ENCODE measurements around the gene ZHX3. TPM values are rescaled to one million over a fixed set of nuclear protein-coding genes. Genes with fewer than 3 reads are reported as not detected.

Gene ZHX3
- polyA plus RNA-seq, 1 donor = 14.0 TPM

- no peaks in the 10 kb centered on the region for H3K9me3 ChIP-seq (ENCODE audit: control insufficient read depth, low read depth, low read length)
- no peak for DNase-seq
- no CpG with 5 or more reads among the region's 1 CpG for WGBS (ENCODE audit: insufficient coverage, low lambda C conversion rate)
- peaks cover 4% of the 10 kb centered on the region for H3K4me1 ChIP-seq (ENCODE audit: control insufficient read depth, insufficient read depth, low read length)
- H3K27me3 ChIP-seq (ENCODE audit: control insufficient read depth, insufficient read depth, low read length) = no peaks in the 10 kb centered on the region
- H3K36me3 ChIP-seq (ENCODE audit: control insufficient read depth, insufficient read depth, low read length) = no peaks in the 10 kb centered on the region
- H3K4me3 ChIP-seq (ENCODE audit: low read length) = no peak overlapping the region
- no peak overlapping the region for H3K27ac ChIP-seq (ENCODE audit: low read length)
Observed at GRCh38 chr20:41330941-41331340, 13.4 kb upstream of the ZHX3 start.

GRCh38 chr20:41330343-41330720, 12.8 kb upstream of the ZHX3 start:
- no peak for DNase-seq
- H3K27me3 ChIP-seq (ENCODE audit: control insufficient read depth, insufficient read depth, low read length) = no peaks in the 10 kb centered on the region
- H3K9me3 ChIP-seq (ENCODE audit: control insufficient read depth, low read depth, low read length) = no peaks in the 10 kb centered on the region
- H3K4me1 ChIP-seq (ENCODE audit: control insufficient read depth, insufficient read depth, low read length) = peaks cover 4% of the 10 kb centered on the region
- H3K36me3 ChIP-seq (ENCODE audit: control insufficient read depth, insufficient read depth, low read length) = no peaks in the 10 kb centered on the region
- no peak overlapping the region for H3K4me3 ChIP-seq (ENCODE audit: low read length)
- H3K27ac ChIP-seq (ENCODE audit: low read length) = no peak overlapping the region
- no CpG with 5 or more reads among the region's 5 CpGs for WGBS (ENCODE audit: insufficient coverage, low lambda C conversion rate)

GRCh38 chr20:41329435-41330342, 12.2 kb upstream of the ZHX3 start:
- H3K27ac ChIP-seq (ENCODE audit: low read length) = peak overlapping the region; percentile 31
- H3K4me3 ChIP-seq (ENCODE audit: low read length) = no peak overlapping the region
- H3K9me3 ChIP-seq (ENCODE audit: control insufficient read depth, low read depth, low read length) = no peaks in the 10 kb centered on the region
- DNase-seq = peak in 1 of 2 donors; percentile 26
- WGBS (ENCODE audit: insufficient coverage, low lambda C conversion rate) = no CpG with 5 or more reads among the region's 14 CpGs
- H3K27me3 ChIP-seq (ENCODE audit: control insufficient read depth, insufficient read depth, low read length) = no peaks in the 10 kb centered on the region
- H3K36me3 ChIP-seq (ENCODE audit: control insufficient read depth, insufficient read depth, low read length) = no peaks in the 10 kb centered on the region
- H3K4me1 ChIP-seq (ENCODE audit: control insufficient read depth, insufficient read depth, low read length) = peaks cover 4% of the 10 kb centered on the region

GRCh38 chr20:41327178-41327577, 9.6 kb upstream of the ZHX3 start:
- H3K27me3 ChIP-seq (ENCODE audit: control insufficient read depth, insufficient read depth, low read length) = no peaks in the 10 kb centered on the region
- H3K4me1 ChIP-seq (ENCODE audit: control insufficient read depth, insufficient read depth, low read length) = peaks cover 10% of the 10 kb centered on the region
- no peaks in the 10 kb centered on the region for H3K36me3 ChIP-seq (ENCODE audit: control insufficient read depth, insufficient read depth, low read length)
- H3K9me3 ChIP-seq (ENCODE audit: control insufficient read depth, low read depth, low read length) = no peaks in the 10 kb centered on the region
- H3K27ac ChIP-seq (ENCODE audit: low read length) = no peak overlapping the region
- no CpG with 5 or more reads among the region's 5 CpGs for WGBS (ENCODE audit: insufficient coverage, low lambda C conversion rate)
- no peak overlapping the region for H3K4me3 ChIP-seq (ENCODE audit: low read length)
- no peak for DNase-seq

GRCh38 chr20:41320976-41321375, 3.4 kb upstream of the ZHX3 start:
- Histone ChIP-seq H3K27ac (ENCODE audit: low read length) (peak overlapping the region; percentile 83), H3K4me3 (ENCODE audit: low read length) (no peak overlapping the region), H3K36me3 (ENCODE audit: control insufficient read depth, insufficient read depth, low read length) (no peaks in the 10 kb centered on the region), H3K9me3 (ENCODE audit: control insufficient read depth, low read depth, low read length) (no peaks in the 10 kb centered on the region), H3K4me1 (ENCODE audit: control insufficient read depth, insufficient read depth, low read length) (peaks cover 35% of the 10 kb centered on the region), H3K27me3 (ENCODE audit: control insufficient read depth, insufficient read depth, low read length) (no peaks in the 10 kb centered on the region)
- WGBS (ENCODE audit: insufficient coverage, low lambda C conversion rate) = no CpG with 5 or more reads among the region's 1 CpG
- DNase-seq = peak in 1 of 2 donors; percentile 29

- H3K27ac ChIP-seq (ENCODE audit: low read length) = peak overlapping the region; percentile 83
- no peaks in the 10 kb centered on the region for H3K36me3 ChIP-seq (ENCODE audit: control insufficient read depth, insufficient read depth, low read length)
- H3K4me3 ChIP-seq (ENCODE audit: low read length) = no peak overlapping the region
- peaks cover 35% of the 10 kb centered on the region for H3K4me1 ChIP-seq (ENCODE audit: control insufficient read depth, insufficient read depth, low read length)
- no peaks in the 10 kb centered on the region for H3K27me3 ChIP-seq (ENCODE audit: control insufficient read depth, insufficient read depth, low read length)
- H3K9me3 ChIP-seq (ENCODE audit: control insufficient read depth, low read depth, low read length) = no peaks in the 10 kb centered on the region
- peak in 1 of 2 donors; percentile 78 for DNase-seq
Observed at GRCh38 chr20:41320441-41320840, 2.9 kb upstream of the ZHX3 start.

GRCh38 chr20:41318271-41318649, 729 bp upstream of the ZHX3 start:
- peak overlapping the region; percentile 99 for H3K27ac ChIP-seq (ENCODE audit: low read length)
- H3K4me1 ChIP-seq (ENCODE audit: control insufficient read depth, insufficient read depth, low read length) = peaks cover 35% of the 10 kb centered on the region
- H3K9me3 ChIP-seq (ENCODE audit: control insufficient read depth, low read depth, low read length) = no peaks in the 10 kb centered on the region
- DNase-seq = peak; percentile 70 to 91
- WGBS (ENCODE audit: insufficient coverage, low lambda C conversion rate) = 50% methylated on average over 1 of the region's 5 CpGs
- H3K36me3 ChIP-seq (ENCODE audit: control insufficient read depth, insufficient read depth, low read length) = no peaks in the 10 kb centered on the region
- peak overlapping the region; percentile 45 for H3K4me3 ChIP-seq (ENCODE audit: low read length)
- no peaks in the 10 kb centered on the region for H3K27me3 ChIP-seq (ENCODE audit: control insufficient read depth, insufficient read depth, low read length)

GRCh38 chr20:41316602-41317545, 657 bp downstream of the ZHX3 start:
- Histone ChIP-seq H3K36me3 (ENCODE audit: control insufficient read depth, insufficient read depth, low read length) (peaks cover 2% of the 10 kb centered on the region), H3K27ac (ENCODE audit: low read length) (peak overlapping the region; percentile 49), H3K4me3 (ENCODE audit: low read length) (peak overlapping the region; percentile 67), H3K4me1 (ENCODE audit: control insufficient read depth, insufficient read depth, low read length) (peaks cover 27% of the 10 kb centered on the region), H3K9me3 (ENCODE audit: control insufficient read depth, low read depth, low read length) (no peaks in the 10 kb centered on the region), H3K27me3 (ENCODE audit: control insufficient read depth, insufficient read depth, low read length) (no peaks in the 10 kb centered on the region)
- peak; percentile 38 to 76 for DNase-seq
- WGBS (ENCODE audit: insufficient coverage, low lambda C conversion rate) = no CpG with 5 or more reads among the region's 66 CpGs

GRCh38 chr20:41316051-41316450, 1.5 kb downstream of the ZHX3 start:
- H3K27ac ChIP-seq (ENCODE audit: low read length) = no peak overlapping the region
- H3K27me3 ChIP-seq (ENCODE audit: control insufficient read depth, insufficient read depth, low read length) = no peaks in the 10 kb centered on the region
- H3K36me3 ChIP-seq (ENCODE audit: control insufficient read depth, insufficient read depth, low read length) = peaks cover 2% of the 10 kb centered on the region
- no peaks in the 10 kb centered on the region for H3K9me3 ChIP-seq (ENCODE audit: control insufficient read depth, low read depth, low read length)
- WGBS (ENCODE audit: insufficient coverage, low lambda C conversion rate) = 95% methylated on average over 2 of the region's 6 CpGs
- H3K4me3 ChIP-seq (ENCODE audit: low read length) = no peak overlapping the region
- DNase-seq = no peak
- peaks cover 26% of the 10 kb centered on the region for H3K4me1 ChIP-seq (ENCODE audit: control insufficient read depth, insufficient read depth, low read length)

- Histone ChIP-seq H3K27ac (ENCODE audit: low read length) (no peak overlapping the region), H3K4me1 (ENCODE audit: control insufficient read depth, insufficient read depth, low read length) (peaks cover 15% of the 10 kb centered on the region), H3K27me3 (ENCODE audit: control insufficient read depth, insufficient read depth, low read length) (no peaks in the 10 kb centered on the region), H3K9me3 (ENCODE audit: control insufficient read depth, low read depth, low read length) (no peaks in the 10 kb centered on the region), H3K4me3 (ENCODE audit: low read length) (no peak overlapping the region), H3K36me3 (ENCODE audit: control insufficient read depth, insufficient read depth, low read length) (peaks cover 2% of the 10 kb centered on the region)
- 84% methylated on average over 2 of the region's 2 CpGs for whole genome bisulfite sequencing (ENCODE audit: insufficient coverage, low lambda C conversion rate)
- no peak for DNase-seq
Observed at GRCh38 chr20:41314386-41314785, 3.1 kb downstream of the ZHX3 start.

Measured in large intestine (tissue), 3 donors.